Nephron (organoid): ENCODE data around the gene JAZF1.

Experiments used
- H3K27ac Mint-ChIP-seq, 3 experiments: 2 replicates each; pipeline ENCODE4 v1.8.0; 2020; ENCODE audit warnings: mixed read lengths in 3 of 3, mild to moderate bottlenecking in 2 of 3, moderate library complexity in 1 of 3
- H3K27me3 Mint-ChIP-seq: 2 replicates; pipeline ENCODE4 v1.8.0; 2021; ENCODE audit warnings: low read depth, mild to moderate bottlenecking, moderate library complexity, mixed read lengths
- H3K36me3 Mint-ChIP-seq: 2 replicates; pipeline ENCODE4 v1.8.0; 2020; ENCODE audit warnings: low read depth, mixed read lengths
- H3K4me1 Mint-ChIP-seq: 2 replicates; pipeline ENCODE4 v1.8.0; 2020; ENCODE audit warnings: mixed read lengths
- H3K4me3 Mint-ChIP-seq, 3 experiments: 2 replicates each; pipeline ENCODE4 v1.8.0; 2020; ENCODE audit warnings: mild to moderate bottlenecking in 3 of 3, mixed read lengths in 3 of 3, moderate library complexity in 2 of 3
- H3K9me3 Mint-ChIP-seq: 2 replicates; pipeline ENCODE4 v1.8.0; 2020; ENCODE audit warnings: mixed read lengths
- TF ChIP-seq, protein P1 (sequence below), 3 experiments: fragments of 200-600 bp; sonication (generic); IDR thresholded peaks; one replicate each; pipeline ENCODE4 v1.5.0; 2021; ENCODE audit warnings: antibody characterized with exemption in 3 of 3; ENCODE audit not compliant: unreplicated experiment in 3 of 3

The JAZF1 gene

GRCh38 chr7:27997188-27997707 is 183.3 kb downstream of the JAZF1 start:
- H3K36me3 Mint-ChIP-seq: no peaks in the 10 kb centered on the region
- peak overlapping the region in 1 of 3 experiments; percentile 20 for H3K27ac Mint-ChIP-seq
- TF ChIP-seq, protein P1, sequence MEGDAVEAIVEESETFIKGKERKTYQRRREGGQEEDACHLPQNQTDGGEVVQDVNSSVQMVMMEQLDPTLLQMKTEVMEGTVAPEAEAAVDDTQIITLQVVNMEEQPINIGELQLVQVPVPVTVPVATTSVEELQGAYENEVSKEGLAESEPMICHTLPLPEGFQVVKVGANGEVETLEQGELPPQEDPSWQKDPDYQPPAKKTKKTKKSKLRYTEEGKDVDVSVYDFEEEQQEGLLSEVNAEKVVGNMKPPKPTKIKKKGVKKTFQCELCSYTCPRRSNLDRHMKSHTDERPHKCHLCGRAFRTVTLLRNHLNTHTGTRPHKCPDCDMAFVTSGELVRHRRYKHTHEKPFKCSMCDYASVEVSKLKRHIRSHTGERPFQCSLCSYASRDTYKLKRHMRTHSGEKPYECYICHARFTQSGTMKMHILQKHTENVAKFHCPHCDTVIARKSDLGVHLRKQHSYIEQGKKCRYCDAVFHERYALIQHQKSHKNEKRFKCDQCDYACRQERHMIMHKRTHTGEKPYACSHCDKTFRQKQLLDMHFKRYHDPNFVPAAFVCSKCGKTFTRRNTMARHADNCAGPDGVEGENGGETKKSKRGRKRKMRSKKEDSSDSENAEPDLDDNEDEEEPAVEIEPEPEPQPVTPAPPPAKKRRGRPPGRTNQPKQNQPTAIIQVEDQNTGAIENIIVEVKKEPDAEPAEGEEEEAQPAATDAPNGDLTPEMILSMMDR (IDR thresholded peaks at IDR 0.05; ENCODE audit: unreplicated experiment in 3 of 3): no peak
- no peaks in the 10 kb centered on the region for H3K27me3 Mint-ChIP-seq
- H3K9me3 Mint-ChIP-seq: no peaks in the 10 kb centered on the region
- peaks cover 42% of the 10 kb centered on the region for H3K4me1 Mint-ChIP-seq
- no peak overlapping the region for H3K4me3 Mint-ChIP-seq

- Mint-ChIP-seq H3K27me3 (no peaks in the 10 kb centered on the region), H3K9me3 (peaks cover under 1% of the 10 kb centered on the region), H3K4me1 (peaks cover 46% of the 10 kb centered on the region), H3K27ac (no peak overlapping the region), H3K4me3 (no peak overlapping the region), H3K36me3 (no peaks in the 10 kb centered on the region)
- TF ChIP-seq, protein P1 (IDR thresholded peaks at IDR 0.05; ENCODE audit: unreplicated experiment in 3 of 3): no peak
Observed at GRCh38 chr7:27996141-27996540, 184.5 kb downstream of the JAZF1 start.

GRCh38 chr7:27995228-27995627 is 185.4 kb downstream of the JAZF1 start:
- H3K27ac Mint-ChIP-seq: peak overlapping the region in 2 of 3 experiments; percentile 14 to 15

GRCh38 chr7:27994639-27995038 is 186.0 kb downstream of the JAZF1 start:
- Mint-ChIP-seq H3K4me1 (peaks cover 46% of the 10 kb centered on the region), H3K4me3 (no peak overlapping the region), H3K9me3 (peaks cover 4% of the 10 kb centered on the region), H3K36me3 (no peaks in the 10 kb centered on the region), H3K27me3 (no peaks in the 10 kb centered on the region), H3K27ac (peak overlapping the region in 2 of 3 experiments; percentile 14 to 15)
- TF ChIP-seq, protein P1 (IDR thresholded peaks at IDR 0.05; ENCODE audit: unreplicated experiment in 3 of 3): no peak

More at GRCh38 chr7:27995228-27995627, 185.4 kb downstream of the JAZF1 start:
- H3K36me3 Mint-ChIP-seq: no peaks in the 10 kb centered on the region
- TF ChIP-seq, protein P1 (IDR thresholded peaks at IDR 0.05; ENCODE audit: unreplicated experiment in 3 of 3): no peak
- H3K4me1 Mint-ChIP-seq: peaks cover 50% of the 10 kb centered on the region
- no peaks in the 10 kb centered on the region for H3K27me3 Mint-ChIP-seq
- H3K9me3 Mint-ChIP-seq: peaks cover 4% of the 10 kb centered on the region
- no peak overlapping the region for H3K4me3 Mint-ChIP-seq

GRCh38 chr7:27992755-27993493 is 187.7 kb downstream of the JAZF1 start:
- TF ChIP-seq, protein P1 (IDR thresholded peaks at IDR 0.05; ENCODE audit: unreplicated experiment in 3 of 3): no peak
- Mint-ChIP-seq H3K27me3 (no peaks in the 10 kb centered on the region), H3K4me3 (no peak overlapping the region), H3K36me3 (peaks cover 12% of the 10 kb centered on the region), H3K4me1 (peaks cover 44% of the 10 kb centered on the region), H3K27ac (peak overlapping the region in 2 of 3 experiments; percentile 44 to 87), H3K9me3 (peaks cover 11% of the 10 kb centered on the region)
